Lung (tissue), 12 donors: Measurements from ENCODE around the gene CEP131. TPM values are rescaled to one million over a fixed set of nuclear protein-coding genes. Genes with fewer than 3 reads are reported as not detected.

ENCODE experiments used
- ATAC-seq: fragments of 200-7000 bp; cut with Tn5 transposase; one replicate; pipeline ENCODE4 v1.9.1; 2020; ENCODE audit warnings: moderate number of reproducible peaks; ENCODE audit not compliant: insufficient read depth, low FRiP score
- DNase-seq, 3 donors: peaks; one replicate each; pipeline ENCODE4 v3.0.0-alpha.2; 2013 to 2017
- H3K27ac ChIP-seq, 2 donors: one replicate each; pipeline ENCODE4 v1.5.1; 2013; ENCODE audit warnings: mild to moderate bottlenecking in 2 of 2, moderate library complexity in 2 of 2, control low read depth in 1 of 2, inconsistent platforms in 1 of 2, low read depth in 1 of 2, low read length in 1 of 2
- H3K27me3 ChIP-seq, 3 donors: one replicate each; pipeline ENCODE4 v1.5.1; 2013; ENCODE audit warnings: low read length in 2 of 3; ENCODE audit not compliant: control insufficient read depth in 3 of 3, insufficient read depth in 3 of 3
- H3K36me3 ChIP-seq, 4 donors: one replicate each; pipeline ENCODE4 v1.5.1; 2013; ENCODE audit warnings: low read length in 4 of 4, mild to moderate bottlenecking in 1 of 4, moderate library complexity in 1 of 4; ENCODE audit not compliant: control insufficient read depth in 4 of 4, insufficient read depth in 4 of 4
- H3K4me1 ChIP-seq, 5 donors: one replicate each; pipeline ENCODE4 v1.5.1; 2013; ENCODE audit warnings: low read length in 5 of 5, mild to moderate bottlenecking in 2 of 5, moderate library complexity in 1 of 5; ENCODE audit not compliant: control insufficient read depth in 5 of 5, insufficient read depth in 5 of 5
- H3K4me3 ChIP-seq: one replicate; pipeline ENCODE4 v1.5.1; 2013; ENCODE audit warnings: mild to moderate bottlenecking, control low read depth, moderate library complexity
- H3K9ac ChIP-seq, 2 donors: one replicate each; pipeline ENCODE4 v1.5.1; 2013; ENCODE audit warnings: low read length in 2 of 2, control low read depth in 1 of 2; ENCODE audit not compliant: insufficient read depth in 1 of 2
- H3K9me3 ChIP-seq, 4 donors: one replicate each; pipeline ENCODE4 v1.5.1; 2013; ENCODE audit warnings: low read length in 3 of 4, mild to moderate bottlenecking in 1 of 4, moderate library complexity in 1 of 4; ENCODE audit not compliant: control insufficient read depth in 4 of 4, insufficient read depth in 3 of 4
- WGBS, 2 donors: extraction: QIAGEN DNeasy Blood & Tissue Kit; methylation state at CpG; one replicate each; pipeline ENCODE4 v1.1.7; 2013; 5-methylcytosine and 5-hydroxymethylcytosine counted together
- polyA plus RNA-seq, 2 donors: library from polyadenylated mRNA; stranded (reverse); fragments of 200-250 nt; gene quantifications; one replicate each; pipeline ENCODE4 v1.2.1, GENCODE V29; 2013
- total RNA-seq, 2 donors: library from RNA; depleted of rRNA in 1 of 2; stranded (reverse); fragments of >200 nt in 1 of 2; gene quantifications; one replicate each; pipeline ENCODE4 v1.2.1, GENCODE V29; 2014 to 2021
- TF ChIP-seq, protein P1 (sequence below): IDR thresholded peaks from 2 replicates; pipeline ENCODE4 v1.5.1; 2012; ENCODE audit warnings: mild to moderate bottlenecking; ENCODE audit errors: control extremely low read depth, extremely low read depth
- donor health status: control.
- donor health status: control.
- donor health status: Bipolar disorder and iron deficiency.
- donor health status: healthy.
- donor health status: DM: yes; HTN: yes; CAD: no.

CEP131 gene
- total and polyA plus RNA-seq, 4 donors, result 7.0 to 14.5 (median 10.9) TPM

DNA sequence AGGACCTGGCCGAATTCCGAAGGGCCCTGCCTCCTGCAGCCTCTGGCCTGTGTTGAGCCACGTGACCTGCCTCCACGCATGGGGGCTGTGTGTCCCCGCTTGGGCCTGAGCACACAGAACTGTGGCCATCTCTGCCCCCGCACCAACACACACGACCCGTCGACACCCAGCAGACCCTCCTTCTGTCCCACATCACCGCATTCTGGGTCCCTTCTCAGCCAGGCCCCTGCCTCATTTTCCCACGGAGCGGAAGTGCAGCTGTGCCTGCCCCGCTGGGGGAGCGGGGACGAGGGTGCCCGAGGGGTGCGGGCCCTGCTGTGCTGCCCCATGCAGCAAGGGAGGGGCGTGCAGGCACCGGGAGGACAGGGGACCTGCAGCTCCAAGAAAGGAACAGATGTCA is 34.8 kb upstream of the CEP131 start:
- no peaks in the 10 kb centered on the region for H3K9me3 ChIP-seq
- TF ChIP-seq, protein P1, sequence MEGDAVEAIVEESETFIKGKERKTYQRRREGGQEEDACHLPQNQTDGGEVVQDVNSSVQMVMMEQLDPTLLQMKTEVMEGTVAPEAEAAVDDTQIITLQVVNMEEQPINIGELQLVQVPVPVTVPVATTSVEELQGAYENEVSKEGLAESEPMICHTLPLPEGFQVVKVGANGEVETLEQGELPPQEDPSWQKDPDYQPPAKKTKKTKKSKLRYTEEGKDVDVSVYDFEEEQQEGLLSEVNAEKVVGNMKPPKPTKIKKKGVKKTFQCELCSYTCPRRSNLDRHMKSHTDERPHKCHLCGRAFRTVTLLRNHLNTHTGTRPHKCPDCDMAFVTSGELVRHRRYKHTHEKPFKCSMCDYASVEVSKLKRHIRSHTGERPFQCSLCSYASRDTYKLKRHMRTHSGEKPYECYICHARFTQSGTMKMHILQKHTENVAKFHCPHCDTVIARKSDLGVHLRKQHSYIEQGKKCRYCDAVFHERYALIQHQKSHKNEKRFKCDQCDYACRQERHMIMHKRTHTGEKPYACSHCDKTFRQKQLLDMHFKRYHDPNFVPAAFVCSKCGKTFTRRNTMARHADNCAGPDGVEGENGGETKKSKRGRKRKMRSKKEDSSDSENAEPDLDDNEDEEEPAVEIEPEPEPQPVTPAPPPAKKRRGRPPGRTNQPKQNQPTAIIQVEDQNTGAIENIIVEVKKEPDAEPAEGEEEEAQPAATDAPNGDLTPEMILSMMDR, result no peak
- H3K4me3 ChIP-seq, result no peak overlapping the region
- 97% methylated on average over 19 of the region's 19 CpGs for WGBS, 2 donors
- H3K27me3 ChIP-seq, result no peaks in the 10 kb centered on the region
- H3K4me1 ChIP-seq, result peaks cover 0 to 26% (median 4%) of the 10 kb centered on the region in 5 donors
- DNase-seq (no peak), ATAC-seq (no peak)
- no peak overlapping the region for H3K9ac ChIP-seq
- H3K27ac ChIP-seq, result no peak overlapping the region
- peaks cover 0 to 55% (median 0%) of the 10 kb centered on the region in 4 donors for H3K36me3 ChIP-seq

DNA sequence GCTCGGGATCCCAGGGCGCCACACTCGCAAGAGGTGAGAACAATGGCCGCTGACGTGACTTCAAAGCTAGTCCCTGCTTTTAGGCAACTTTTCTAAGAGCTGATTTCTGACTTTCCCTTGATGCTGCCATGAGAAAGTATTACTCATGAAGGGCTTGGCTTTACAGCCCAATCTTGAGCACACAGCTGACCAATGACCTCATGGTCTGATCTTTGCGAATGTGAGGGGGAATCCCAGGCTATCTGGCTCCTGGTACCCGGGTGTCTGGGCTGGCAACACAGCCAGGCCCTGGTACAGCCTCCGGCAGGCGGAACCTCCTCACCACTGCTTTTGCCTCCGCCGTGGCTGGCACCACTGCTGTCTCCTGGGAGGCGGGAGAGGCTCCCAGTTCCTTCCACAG is 33.9 kb upstream of the CEP131 start:
- WGBS, 2 donors, result 90 to 92% methylated on average over 12 of the region's 12 CpGs

DNA sequence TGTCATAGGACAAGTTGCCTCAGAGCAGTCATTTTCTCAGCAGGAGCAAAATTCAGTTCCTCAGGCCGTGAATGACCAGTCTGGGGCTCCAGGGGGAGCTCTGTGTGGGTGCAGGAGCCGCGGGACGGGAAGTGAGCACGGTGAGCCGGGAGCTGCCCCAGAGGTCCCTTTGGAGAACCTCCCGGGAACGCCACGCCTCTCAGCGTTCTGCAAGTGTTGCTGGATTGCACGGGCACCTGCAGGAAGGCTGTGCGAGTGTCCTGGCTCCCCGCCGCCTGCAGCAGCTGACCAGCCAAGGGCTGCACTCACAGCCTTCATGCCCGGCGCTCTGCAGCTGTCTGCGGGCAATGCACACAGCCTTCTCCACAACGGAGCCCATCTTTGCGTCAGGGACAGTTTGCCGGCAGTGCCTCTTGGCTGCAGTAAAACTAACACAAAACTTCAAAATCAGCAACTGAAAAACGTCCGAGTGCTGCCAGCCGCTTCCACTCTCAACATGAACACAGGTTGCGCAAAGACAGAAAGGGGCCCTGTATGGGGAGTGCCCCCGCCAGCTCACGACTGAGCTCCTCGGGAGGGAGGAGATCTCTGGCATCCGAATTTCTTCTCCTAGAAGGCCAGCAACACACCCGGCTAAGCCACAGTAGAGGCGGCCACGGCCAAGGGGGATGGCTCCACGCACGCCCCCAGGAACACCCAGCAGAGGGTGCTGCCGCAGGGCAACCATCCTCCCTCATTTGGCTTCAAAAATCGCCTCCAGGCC is 32.4 kb upstream of the CEP131 start:
- H3K36me3 ChIP-seq, result peaks cover 0 to 52% (median 0%) of the 10 kb centered on the region in 4 donors
- peak overlapping the region in 1 of 2 donors; percentile 71 for H3K27ac ChIP-seq
- WGBS, 2 donors, result 24 to 28% methylated on average over 35 of the region's 35 CpGs
- H3K4me1 ChIP-seq, result peaks cover 0 to 44% (median 4%) of the 10 kb centered on the region in 5 donors
- DNase-seq (peak; percentile 86 to 91 (median 86)), ATAC-seq (peak; percentile 90)
- H3K4me3 ChIP-seq, result no peak overlapping the region
- TF ChIP-seq, protein P1, result no peak
- no peaks in the 10 kb centered on the region for H3K27me3 ChIP-seq
- no peaks in the 10 kb centered on the region for H3K9me3 ChIP-seq
- peak overlapping the region in 1 of 2 donors; percentile 25 for H3K9ac ChIP-seq

More for the DNA sequence above, 33.9 kb upstream of the CEP131 start:
- Histone ChIP-seq H3K4me3 (no peak overlapping the region), H3K27me3 (no peaks in the 10 kb centered on the region), H3K27ac (no peak overlapping the region), H3K9ac (no peak overlapping the region), H3K9me3 (no peaks in the 10 kb centered on the region), H3K4me1 (peaks cover 0 to 36% (median 4%) of the 10 kb centered on the region in 5 donors), H3K36me3 (peaks cover 0 to 55% (median 0%) of the 10 kb centered on the region in 4 donors)
- TF ChIP-seq, protein P1, result no peak
- DNase-seq (no peak), ATAC-seq (no peak)
